Activated naive CD8-positive, alpha-beta T cell treated with anti-CD3 and anti-CD28 coated beads, Interleukin-2, amount 50 U/mL, for 16 hours (primary cell): ENCODE results near the gene LATS1.
A peak's percentile ranks its signal among the peaks of the same experiment; 100 is the strongest.
"Not testable (repeated sequence)": the region's sequence is repeated elsewhere in the genome, so short reads cannot be mapped to it uniquely, and the experiment has no call there.

Source experiments
- DNase-seq: peaks from one replicate; pipeline ENCODE4 v3.0.0-alpha.2; 2020; ENCODE audit warnings: low read depth, low spot score

LATS1 gene

DNA sequence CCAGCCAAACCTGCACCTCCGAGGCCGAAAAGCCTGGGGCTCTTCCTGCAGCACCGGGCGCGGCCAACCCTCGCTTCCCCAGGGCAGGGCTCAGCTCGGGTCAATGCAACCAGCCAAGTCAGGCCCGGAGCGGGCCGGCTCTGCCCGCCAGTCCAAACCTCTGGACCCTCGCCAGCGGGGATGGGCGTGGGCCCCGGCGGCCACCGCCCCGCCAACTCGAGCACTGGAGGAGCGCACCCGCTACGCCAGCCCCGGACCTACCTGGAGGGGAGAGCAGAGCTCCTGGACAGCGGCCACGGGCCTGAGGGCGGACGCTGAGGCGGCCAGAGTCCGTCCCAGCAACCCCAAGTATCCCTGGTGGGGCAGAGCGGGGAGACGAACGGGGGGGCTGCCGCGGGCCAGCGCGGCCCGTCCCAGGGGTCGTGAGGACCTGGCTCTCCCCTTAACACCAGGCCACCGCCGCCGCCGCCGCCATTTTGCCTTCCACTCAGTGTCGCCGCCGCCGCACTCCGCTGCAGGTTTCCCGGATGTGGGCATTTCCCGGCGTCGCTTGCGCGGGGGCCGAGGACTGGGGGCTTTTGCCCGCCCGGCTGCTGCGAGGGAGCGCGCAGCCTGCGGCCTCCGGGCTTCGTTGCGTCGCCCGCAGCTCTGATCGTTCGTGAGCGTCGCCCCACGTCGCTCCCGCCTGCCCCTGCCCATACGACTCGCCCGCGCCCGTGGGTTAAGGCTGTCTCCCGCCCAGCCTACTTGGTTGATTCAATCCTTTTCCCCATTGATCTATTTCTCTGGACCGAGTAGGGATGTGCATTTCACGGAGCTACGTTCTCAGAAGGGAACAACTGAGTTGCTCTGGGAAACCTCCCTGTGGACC is at the start of gene LATS1:
Gene LATS1, minus strand, starts transcription at position 514 of the 871 bp plus-strand sequence. CDS start 15,975 bp downstream, outside the sequence.
- peak; percentile 86 for DNase-seq

DNA sequence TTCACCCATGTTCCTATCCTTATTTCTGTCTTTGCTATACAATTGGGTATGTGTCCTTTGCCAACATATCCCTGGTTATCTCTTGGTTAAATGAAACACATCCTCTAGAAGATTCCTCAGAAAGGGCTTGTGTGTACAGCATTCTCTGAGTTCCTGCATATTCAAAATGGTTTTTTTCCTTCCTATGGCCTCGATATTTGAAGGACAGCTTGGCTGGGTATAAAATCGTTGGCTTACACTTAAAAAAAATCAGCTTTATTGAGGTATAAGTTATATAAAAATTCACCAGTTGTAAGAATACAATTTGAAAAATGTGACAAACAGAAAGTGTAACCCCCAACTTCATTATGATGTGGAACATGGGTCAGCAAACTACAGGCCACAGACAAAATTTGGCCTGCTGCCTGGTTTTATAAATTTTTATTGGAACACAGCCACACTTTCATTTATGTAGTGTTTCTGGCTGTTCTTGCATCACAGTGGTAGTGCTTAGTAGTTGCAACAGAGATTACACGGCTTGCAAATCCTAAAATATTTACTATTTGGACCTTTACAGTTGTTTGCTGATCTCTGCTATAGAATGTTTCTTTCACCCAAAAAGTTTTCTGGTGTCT is 48.4 kb upstream of the LATS1 start:
- DNase-seq, result no peak

DNA sequence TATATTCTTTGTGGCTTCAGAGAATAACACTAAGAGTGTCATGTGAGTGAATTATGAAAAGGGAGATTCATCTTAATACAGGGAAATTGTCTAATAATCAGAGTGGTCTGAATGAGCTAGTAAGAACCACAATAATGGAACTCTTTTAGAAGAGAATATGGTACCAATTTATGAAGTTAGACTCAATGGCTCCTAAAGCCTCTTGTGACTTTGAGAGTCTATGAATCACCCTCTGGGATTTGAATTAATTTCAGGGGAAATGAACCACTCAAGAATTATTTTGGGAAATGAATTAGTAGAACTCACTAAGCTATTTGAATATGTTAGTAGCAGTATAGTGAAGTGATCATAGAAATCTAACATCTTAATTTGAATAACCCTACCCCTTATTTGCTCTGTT is 46.0 kb upstream of the LATS1 start:
- DNase-seq, result no peak

DNA sequence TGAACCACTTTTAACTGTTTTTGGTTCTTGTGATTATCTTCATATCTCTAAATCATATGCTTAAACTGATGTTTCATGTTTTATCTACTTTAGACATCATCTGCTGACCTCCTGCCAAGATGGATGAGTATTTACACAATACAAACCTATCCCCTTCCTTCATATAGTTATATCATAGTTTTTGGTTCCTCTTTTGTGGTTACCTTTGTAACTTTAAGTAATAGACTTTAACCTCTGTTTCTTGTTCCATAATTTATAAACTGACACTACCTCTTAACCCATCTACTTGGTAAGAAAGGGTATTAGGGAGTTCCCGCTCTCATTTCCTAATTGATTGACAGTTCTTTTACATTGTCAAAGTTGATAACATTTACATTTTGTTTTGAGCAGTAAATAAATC is 43.5 kb upstream of the LATS1 start:
- no peak for DNase-seq

DNA sequence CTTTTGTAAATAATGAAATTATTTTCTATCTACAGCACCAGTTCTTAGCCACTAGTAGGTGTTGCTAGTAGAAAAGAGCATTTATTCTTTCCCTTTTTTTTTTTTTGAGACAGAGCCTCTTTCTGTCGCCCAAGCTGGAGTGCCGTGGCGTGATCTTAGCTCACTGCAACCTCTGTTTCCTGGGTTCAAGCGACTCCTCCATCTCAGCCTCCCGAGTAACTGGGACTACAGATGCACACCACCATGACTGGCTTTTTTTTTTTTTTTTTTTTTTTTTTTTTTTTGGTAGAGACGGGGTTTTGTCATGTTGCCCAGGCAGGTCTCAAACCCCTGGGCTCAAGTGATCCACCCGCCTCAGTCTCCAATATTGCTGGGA is 38.3 kb upstream of the LATS1 start:
- DNase-seq, result no peak

DNA sequence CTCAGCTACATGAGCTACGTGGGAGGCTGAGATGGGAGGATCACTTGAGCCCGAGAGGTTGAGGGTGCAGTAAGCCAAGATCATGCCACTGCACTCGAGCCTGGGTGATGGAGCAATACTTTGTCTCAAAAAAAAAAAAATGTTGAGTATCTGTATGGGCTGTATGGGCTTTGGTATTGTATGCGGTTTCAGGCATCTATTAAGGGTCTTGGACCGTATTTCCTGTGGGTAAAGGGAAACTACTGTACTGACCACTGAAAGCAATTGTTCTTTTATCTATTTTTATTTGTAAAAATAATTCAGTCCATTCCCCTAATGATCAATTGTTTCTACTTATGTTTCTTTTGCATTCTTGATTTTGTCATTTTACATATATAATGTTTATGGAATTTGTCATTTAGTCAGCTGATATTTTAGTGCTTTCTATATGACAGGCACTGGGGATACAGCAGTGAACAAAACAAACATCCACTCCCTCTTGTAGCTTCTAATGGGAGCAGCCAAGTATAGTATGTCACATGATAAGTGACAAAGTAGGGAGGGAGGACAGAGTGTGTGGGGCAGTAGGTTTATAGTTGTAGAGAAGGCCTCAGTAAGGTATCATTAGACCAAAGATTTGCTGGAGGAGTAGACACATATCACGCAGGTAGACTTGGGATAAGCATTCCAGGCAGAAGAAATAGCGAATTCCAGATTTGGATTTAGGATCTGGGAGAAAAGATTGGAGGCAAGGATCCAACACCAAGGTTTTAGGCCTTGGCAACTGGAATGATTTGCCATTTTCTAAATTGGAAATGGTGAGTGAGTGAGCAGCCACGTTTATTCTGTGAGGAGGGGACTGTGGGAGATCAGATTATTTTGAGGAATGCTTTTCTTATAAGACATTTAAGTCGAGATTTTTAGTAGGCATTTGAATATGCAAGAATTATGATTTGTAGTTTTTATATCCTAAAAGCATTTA is 37.7 kb upstream of the LATS1 start:
- no peak for DNase-seq

DNA sequence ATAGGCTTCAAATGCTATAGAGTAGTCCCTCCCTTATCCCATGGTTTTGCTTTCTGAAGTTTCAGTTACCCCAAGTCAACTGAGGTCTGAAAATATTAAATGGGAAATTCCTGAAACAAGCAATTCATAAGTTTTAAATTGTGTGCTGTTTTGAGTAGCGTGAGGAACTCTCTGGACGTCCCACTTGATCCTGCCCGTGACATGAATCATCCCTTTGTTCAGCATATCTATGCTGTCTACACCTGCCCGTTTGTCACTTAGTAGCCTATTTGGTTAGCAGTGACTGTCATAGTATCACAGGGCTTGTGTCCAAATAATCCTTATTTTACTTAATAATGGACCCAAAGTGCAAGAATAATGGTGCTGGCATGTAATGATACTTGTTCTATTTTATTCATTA is 36.6 kb upstream of the LATS1 start:
- DNase-seq, result no peak

DNA sequence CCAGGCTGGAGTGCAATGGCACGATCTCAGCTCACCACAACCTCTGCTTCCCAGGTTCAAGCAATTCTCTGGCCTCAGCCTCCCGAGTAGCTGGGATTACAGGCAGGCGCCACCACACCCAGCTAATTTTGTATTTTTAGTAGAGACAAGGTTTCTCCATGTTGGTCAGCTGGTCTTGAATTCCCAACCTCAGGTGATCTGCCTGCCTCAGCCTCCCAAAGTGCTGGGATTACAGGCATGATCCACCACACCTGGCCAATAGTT is 35.4 kb upstream of the LATS1 start:
- not testable (repeated sequence) for DNase-seq

DNA sequence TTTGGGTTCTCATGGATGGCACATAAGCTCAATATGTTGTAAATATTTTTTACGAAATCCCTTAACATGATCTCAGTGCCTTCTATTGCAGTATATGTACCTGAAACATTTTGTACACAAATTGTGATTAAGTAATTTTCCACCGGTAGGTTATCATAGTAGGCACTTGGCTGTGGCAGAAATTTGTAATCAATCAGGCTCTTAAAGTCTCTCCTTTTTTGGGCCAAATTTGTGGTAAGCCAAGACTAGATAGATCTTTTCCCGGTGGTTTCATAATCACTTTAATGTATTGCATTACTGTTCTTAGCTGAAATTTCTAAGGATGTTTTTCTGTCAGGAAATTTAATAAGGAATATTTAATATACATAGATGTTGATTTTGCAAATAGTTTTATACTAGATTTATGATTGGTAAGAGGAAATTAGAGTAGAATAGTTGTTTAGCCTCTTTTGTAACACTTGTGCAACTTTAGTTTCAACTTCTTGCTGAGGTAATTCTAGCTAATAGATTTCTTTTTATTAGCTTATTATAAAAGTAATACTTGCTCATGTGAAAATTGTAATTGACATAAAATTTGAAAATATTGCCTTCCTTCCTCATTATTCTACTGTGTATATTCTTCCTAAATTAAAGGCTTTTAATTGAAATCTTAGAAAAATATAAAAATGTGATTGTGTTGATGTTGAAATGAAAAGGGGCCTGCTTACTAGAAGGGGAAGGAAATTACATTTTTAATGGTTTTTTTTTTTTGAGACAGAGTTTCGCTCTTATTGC is 34.9 kb upstream of the LATS1 start:
- no peak for DNase-seq

DNA sequence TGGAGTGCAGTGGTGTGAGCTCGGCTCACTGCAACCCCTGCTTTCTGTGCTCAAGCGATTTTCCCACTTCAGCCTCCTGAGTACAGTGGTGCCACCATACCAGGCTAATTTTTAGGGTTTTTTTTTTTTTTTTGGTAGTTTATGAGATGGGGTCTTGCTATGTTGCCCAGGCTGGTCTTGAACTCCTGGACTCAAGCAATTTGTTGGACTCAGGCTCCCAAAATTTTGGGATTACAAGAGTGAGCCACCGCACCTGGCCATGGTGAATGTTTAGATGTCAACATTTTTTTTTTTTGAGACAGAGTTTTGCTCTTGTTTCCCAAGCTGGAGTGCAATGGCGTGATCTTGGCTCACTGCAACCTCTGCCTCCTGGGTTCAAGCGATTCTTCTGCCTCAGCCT is 34.0 kb upstream of the LATS1 start:
- not testable (repeated sequence) for DNase-seq

DNA sequence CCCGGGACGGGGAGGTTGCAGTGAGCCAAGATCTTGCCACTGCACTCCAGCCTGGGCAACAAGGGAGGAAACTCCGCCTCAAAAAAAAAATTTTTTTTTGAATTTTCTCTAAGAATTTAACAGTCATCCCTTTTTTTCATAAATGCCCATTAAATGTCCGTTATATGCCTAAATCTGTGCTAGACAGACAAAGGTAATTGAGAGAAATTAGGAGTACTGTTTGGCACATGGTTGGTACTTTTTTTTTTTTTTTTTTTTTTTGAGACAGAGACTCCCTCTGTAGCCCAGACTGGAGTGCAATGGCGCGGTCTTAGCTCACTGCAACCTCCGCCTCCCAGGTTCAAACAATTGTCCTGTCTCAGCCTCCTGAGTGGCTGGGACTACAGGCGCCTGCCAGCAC is 33.3 kb upstream of the LATS1 start:
- DNase-seq, result no peak

DNA sequence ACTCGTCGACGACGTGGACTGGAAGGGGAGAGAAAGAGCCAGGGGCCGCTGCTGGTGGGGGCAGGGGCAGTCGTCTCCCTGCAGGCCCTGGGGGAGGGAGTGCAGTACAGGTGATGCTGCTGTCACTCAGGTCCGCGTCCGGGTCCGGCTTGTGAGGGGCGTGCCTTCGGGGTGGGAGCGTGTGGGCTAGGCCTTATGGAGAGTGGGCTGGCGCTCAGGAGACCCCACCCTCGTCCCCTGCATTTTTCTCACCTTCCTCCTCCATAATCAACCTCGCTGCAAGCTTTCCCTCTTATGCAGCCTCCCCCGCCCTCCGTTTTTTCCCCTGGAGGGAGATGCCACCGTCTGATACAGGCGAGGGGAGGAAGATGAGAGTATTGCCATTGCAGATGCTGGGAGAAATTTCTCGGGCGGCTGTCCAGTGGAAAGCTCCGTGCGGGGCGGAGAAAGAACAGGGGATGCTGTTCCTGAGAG is 32.3 kb upstream of the LATS1 start:
- DNase-seq, result peak; percentile 33

DNA sequence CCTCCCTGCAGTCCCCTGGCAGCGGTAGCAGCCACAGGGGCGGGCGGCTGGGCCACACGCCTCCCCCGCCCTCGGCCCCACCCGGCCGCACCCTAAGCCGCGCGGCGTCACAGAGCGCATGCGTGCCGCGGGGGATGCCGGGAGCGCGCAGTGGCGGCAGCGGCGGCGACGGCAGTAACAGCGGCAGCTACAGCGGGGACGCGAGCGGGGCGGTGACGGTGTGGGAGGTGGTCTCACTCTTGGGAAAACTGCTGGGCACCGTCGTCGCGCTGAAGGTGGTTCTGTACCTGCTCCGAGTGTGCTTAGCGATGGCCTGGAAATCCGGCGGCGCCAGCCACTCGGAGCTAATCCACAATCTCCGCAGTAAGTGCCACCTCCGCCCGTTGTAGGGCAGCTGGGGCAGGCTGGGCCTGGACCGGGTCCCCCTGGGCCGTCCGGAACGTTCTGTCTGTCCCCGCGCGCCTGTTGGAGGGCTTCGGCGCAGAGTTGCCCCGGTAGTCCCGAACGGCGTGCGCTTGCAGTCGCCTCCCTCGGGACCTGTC is 31.8 kb upstream of the LATS1 start, which contains the start of gene PCMT1:
Gene PCMT1, plus strand, starts transcription at position 148 of the 542 bp plus-strand sequence. Its CDS starts 161 bp downstream, at position 309.
- peak; percentile 74 for DNase-seq

DNA sequence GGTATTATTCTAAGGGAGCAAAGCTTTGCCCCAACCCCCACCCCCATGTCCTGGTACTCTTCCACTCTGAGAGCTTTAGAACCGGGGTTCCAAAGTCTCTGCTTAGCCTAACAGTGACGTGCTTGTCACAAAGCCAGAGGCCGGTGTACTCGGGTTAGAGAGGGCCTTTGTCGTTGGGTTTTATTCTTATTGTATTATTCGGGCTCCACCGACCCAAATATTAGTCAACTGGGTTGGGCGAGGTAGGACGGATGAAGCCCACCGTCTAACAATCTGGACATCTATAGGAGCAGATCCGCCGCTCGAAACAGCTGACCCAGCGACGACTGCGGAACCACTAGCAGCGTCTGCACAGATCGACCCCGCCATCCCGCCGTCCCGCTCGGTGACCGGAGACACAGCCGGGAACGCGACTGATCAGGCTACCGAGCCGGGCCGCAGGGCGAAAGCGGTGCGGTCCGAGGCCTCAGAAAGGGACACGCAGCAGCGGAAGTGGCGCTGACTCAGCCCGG is 31.2 kb upstream of the LATS1 start:
- not testable (repeated sequence) for DNase-seq

DNA sequence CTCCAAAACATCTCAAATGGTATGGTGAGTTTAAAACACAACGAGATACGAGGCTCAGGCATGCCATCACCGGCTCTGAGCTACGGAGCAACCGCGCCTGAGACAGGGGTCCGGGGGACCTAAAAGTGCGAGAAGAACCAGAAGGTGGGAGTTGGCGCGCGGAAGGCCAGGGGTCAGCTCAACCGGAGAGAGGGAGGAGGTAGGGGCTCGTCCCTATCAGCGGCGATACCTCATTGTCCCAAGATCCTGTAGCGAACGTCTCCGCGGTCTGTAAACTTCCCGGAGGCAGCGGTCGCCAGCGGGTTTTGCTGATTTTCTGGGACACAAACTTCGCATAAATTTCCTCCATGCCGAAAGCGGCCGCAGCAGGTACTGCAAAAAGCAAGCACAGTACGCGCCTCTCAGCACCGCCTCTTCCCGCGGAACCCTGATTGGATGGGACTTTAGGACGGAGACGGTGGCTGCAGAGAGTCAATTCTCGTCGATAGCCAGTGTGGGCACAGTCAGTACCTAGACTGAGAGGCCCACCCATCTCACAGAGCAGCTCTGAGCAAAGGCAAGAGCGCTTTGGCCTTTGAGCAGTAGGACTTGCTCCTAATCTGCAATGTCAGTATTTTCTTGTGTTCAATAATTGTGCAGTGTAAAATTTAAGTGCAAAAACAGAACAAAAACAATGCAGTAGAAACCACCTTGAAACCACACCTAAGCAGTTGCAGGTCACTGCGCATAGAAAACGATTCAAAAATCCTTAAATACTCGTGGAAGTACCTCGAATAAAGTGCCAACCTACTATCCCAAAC is 28.4 kb upstream of the LATS1 start, which contains the start of gene NUP43:
Gene NUP43, minus strand, starts transcription at position 383 of the 800 bp plus-strand sequence. Its CDS starts 34 bp downstream, at position 349.
- peak; percentile 90 for DNase-seq

DNA sequence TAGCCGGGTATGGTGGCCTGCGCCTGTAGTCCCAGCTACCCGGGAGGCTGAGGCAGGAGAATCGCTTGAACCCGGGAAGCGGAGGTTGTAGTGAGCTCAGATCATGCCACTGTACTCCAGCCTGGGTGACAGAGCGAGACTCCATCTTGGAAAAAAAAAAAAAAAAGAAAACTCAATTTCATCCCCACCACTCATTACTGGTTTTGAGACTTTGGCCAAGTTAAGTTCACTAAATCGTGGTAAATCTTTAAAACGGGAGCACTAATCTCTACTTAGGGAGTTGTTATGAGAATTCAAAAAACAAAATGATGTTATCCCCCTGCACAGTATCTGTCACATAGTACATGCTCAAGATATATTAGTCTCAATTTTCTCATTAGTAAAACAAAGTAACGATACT is 27.4 kb upstream of the LATS1 start:
- DNase-seq, result not testable (repeated sequence)

DNA sequence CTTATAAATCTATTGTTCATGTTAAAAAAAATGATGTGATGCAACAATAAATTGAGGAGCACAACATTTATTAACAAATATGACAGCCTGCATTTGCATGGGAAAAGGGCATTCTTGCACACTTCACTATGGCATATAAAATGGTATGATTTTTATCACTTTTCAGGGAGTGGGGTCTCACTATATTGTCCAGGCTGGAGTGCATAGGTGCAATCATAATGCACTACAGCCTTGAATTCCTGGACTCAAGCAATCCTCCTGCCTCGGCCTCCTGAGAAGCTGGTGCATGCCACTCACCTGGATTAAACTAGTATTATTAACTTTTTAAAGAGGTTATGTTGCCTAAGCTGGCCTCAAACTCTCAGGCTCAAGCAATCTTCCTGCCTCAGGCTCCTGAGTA is 17.0 kb upstream of the LATS1 start:
- DNase-seq, result no peak

DNA sequence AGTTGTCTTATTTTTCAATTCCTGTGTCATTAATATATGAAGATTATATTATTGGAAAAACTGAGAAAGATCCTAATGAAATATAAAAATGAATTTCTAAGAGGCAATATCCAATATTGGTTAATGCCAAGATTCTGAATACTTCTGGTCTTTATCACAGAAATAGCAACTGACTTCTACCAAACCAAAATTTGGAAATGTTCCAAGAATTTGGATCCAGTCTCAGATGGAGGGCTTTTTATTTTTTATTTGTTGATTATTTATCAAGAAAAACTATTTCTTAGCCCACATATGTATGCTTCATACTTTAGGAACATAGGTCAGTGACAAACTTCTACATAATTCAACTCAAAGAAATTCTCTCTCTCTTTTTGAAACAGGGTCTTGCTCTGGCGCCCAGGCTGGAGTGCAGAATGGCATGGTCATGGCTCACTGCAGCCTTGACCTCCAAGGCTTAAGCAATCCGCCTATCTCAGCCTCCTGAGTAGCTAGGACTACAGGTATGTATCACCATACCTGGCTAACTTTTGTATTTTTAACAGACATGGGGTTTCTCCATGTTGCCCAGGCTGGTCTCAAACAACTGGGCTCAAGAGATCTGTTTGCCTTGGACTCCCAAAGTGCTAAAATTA is 15.3 kb upstream of the LATS1 start:
- no peak for DNase-seq

DNA sequence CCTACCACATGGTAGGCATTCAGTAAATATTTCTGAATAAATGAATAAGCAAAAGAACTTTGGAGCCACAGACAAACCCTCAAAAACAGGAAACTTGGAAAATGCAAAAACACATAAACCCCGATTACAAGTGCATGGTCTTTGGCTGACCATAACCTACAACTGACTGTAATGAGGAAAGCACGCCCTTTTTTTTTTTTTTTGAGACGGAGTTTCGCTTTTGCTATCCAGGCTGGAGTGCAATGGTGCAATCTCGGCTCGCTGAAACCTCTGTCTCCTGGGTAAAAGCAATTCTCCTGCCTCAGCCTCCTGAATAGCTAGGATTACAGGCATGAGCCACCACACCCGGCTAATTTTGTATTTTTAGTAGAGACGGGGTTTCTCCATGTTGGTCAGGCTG is 11.9 kb upstream of the LATS1 start:
- DNase-seq, result no peak
